A549 (cell line): ENCODE results near the gene GYG2.

Experiments used
- BHLHE40 ChIP-seq: IDR thresholded peaks from 2 replicates; pipeline ENCODE4 v1.6.1; 2012; ENCODE audit warnings: low read depth, low read length, inconsistent platforms
- ESRRA ChIP-seq: fragments of 150-350 bp; IDR thresholded peaks from 2 replicates; pipeline ENCODE4 v1.6.1; 2014; ENCODE audit warnings: mild to moderate bottlenecking, low read length, borderline replicate concordance
- POLR2A ChIP-seq: IDR thresholded peaks from 2 replicates; pipeline ENCODE4 v1.6.1; 2012; ENCODE audit warnings: mild to moderate bottlenecking, low read length
- POLR2AphosphoS2 ChIP-seq: conservative IDR thresholded peaks from 2 replicates; pipeline ENCODE4 v1.6.1; 2012; ENCODE audit warnings: low read length, improper control_type of control experiment, inconsistent platforms
- TF ChIP-seq, protein P1 (sequence below): fragments of >200 bp; sonication (Bioruptor Twin); formaldehyde crosslinking; IDR thresholded peaks from 3 replicates; pipeline ENCODE4 v1.5.1; 2016
- TF ChIP-seq, protein P2 (sequence below): IDR thresholded peaks from 2 replicates; pipeline ENCODE4 v1.6.1; 2012; ENCODE audit warnings: low read depth, borderline replicate concordance

DNA sequence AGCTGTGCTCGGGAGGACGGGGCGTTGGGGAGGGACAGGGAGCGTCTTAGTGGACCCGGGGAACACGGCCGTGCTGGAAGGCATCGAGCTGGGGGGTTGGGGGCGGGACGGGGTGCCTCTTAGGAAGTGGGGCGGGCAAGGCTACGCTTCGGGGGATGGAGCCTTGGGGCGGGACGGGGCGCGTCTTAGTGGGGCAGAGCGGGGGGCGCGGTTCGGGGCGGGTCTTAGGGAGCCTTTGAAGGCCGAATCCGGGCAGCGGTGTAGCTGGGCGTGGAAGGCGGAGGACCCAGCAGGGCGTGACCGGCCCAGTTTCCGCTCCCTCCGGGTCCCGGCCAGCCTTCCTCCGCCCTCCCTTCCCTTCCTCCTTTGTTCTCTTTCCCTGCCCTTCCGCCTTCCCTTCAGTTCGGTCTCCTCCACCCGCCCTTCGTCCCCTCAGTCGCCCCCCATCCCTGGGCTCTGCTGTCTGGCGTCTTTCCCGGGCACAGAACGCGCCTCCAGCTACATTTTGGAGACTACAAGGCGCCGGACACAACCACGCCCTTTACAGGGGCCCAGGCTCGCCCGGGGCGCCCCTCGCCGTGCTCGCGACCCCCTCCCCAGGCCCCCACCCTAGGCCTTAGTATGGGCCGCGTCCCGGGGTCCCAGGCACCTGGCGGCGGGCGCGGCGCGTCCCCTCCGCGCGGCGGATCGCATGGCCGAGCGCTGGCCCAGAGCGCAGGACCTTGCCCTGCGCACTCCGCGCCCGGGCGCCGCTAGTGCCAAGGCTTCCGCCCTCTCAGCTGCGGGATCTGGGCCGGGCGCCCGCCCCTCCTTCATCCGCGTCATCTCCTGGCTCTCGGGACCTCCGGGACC, 100.1 kb downstream of the GYG2 start, which contains the start of gene ARSD:
- TF ChIP-seq, protein P1, sequence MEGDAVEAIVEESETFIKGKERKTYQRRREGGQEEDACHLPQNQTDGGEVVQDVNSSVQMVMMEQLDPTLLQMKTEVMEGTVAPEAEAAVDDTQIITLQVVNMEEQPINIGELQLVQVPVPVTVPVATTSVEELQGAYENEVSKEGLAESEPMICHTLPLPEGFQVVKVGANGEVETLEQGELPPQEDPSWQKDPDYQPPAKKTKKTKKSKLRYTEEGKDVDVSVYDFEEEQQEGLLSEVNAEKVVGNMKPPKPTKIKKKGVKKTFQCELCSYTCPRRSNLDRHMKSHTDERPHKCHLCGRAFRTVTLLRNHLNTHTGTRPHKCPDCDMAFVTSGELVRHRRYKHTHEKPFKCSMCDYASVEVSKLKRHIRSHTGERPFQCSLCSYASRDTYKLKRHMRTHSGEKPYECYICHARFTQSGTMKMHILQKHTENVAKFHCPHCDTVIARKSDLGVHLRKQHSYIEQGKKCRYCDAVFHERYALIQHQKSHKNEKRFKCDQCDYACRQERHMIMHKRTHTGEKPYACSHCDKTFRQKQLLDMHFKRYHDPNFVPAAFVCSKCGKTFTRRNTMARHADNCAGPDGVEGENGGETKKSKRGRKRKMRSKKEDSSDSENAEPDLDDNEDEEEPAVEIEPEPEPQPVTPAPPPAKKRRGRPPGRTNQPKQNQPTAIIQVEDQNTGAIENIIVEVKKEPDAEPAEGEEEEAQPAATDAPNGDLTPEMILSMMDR = no peak
- TF ChIP-seq ESRRA (no peak), BHLHE40 (no peak), POLR2AphosphoS2 (no peak), POLR2A (peak; percentile 65)
- TF ChIP-seq, protein P2, sequence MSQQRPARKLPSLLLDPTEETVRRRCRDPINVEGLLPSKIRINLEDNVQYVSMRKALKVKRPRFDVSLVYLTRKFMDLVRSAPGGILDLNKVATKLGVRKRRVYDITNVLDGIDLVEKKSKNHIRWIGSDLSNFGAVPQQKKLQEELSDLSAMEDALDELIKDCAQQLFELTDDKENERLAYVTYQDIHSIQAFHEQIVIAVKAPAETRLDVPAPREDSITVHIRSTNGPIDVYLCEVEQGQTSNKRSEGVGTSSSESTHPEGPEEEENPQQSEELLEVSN = no peak
